ENCODE measurements around the gene GNB4.

- TF ChIP-seq EZH2 (IDR thresholded peaks at IDR 0.05; ENCODE audit: borderline replicate concordance, low read depth, low read length, poor library complexity, severe bottlenecking) (no peak), CTCF (conservative IDR thresholded peaks at IDR 0.05; ENCODE audit: low read depth, low read length) (no peak)
Observed at GRCh38 chr3:179410999-179411398, 40.3 kb downstream of the GNB4 start.
